ENCODE measurements around the gene PRKCD.

Gene PRKCD

DNA sequence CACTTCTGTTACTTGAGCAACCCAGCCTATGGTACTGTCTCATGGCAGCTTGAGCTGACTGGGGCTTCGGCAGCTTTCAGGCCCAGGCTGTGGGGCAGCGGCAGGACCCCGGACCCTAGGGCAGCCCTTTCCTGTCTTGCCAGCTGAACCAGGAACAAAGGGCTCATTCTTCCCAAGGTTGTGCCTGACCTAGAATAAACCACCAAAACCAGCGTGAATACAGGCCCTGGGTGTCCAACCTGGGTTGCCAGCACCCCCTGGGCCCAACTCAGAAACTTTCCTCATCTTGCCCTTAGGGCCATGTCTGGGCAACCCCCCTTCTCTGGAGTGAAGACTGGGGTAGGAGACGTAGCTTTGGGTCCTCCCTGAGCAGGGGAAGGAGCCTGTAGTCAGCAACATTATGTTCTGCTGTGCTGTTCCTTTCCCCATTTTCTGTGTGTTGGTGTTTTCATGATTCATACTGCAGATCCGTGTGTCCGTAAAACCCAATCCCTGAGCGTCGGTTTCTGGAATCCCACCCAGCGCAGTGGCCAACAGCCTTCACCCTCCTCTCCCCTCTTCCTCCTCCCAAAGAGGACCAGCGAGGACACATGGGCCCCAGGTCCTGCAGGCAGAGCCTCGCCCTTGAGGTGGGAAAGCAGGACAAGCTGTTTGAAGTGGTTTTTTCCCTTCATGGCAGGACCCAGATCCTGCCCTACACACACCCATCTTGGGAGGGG is 61.3 kb downstream of the PRKCD start:
- no peak for TF ChIP-seq CTCF (IDR thresholded peaks at IDR 0.05; ENCODE audit: insufficient read depth, low read length, missing control alignments)
- ChIA-PET CTCF (interaction anchor here (0.9 to 8.1 kb wide), 5 partner anchors 11 to 123 kb away, joined by 3 to 141 read pairs (median 12); no protein-coding TSS in a partner anchor), POLR2A (no interaction called here)
- DNase-seq (ENCODE audit: low read depth, low spot score): no peak
- no peak overlapping the region for H3K4me3 ChIP-seq (ENCODE audit: low read depth, low read length)

DNA sequence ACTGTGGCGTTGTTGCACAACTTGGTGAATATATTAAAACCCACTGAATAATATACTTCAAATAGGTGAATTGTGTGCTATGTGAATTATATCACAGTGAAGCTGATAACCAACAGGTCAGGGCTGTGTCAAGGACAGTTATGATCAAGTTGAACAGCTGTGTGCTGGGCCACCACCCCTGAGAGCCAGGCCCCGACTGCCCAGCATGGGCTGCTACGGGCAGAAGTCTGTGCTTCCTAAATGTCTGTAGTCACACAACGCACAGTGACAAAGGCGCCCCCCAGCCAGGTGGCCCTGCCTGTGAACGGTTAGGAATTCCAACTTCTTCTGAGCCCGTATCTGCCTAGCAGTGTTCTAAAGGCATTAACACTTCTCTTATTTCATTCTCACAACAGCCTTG is 62.0 kb downstream of the PRKCD start:
- no peak for DNase-seq (ENCODE audit: low read depth, low spot score)
- TF ChIP-seq CTCF (IDR thresholded peaks at IDR 0.05; ENCODE audit: insufficient read depth, low read length, missing control alignments): no peak
- H3K4me3 ChIP-seq (ENCODE audit: low read depth, low read length): no peak overlapping the region
- ChIA-PET CTCF (interaction anchor here (0.9 to 8.1 kb wide), 6 partner anchors 11 to 122 kb away, joined by 3 to 141 read pairs (median 8); no protein-coding TSS in a partner anchor), POLR2A (no interaction called here)

DNA sequence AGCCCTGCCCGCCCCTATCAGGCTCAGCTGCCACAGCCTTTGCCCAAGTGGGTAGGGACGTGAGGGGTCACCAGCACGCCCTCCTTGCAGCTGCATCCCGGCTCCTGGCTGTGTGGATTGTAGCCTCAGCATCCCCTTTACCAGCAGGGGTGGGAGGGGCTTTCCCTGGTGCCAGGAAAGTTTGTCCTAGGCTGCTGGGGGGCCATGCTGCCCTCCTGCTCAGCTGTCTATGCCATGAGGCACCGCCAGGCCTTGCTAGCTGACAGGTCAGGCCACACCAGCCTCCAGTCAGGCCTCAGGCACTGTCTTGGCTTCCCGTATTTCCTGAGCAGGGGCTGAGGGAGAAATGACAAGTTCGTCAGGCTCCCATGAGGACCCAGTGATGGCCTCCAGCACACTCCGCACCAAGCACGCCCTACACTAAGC is 62.5 kb downstream of the PRKCD start:
- ChIA-PET POLR2A (no interaction called here), CTCF (interaction anchor here (0.9 to 8.1 kb wide), 6 partner anchors 10 to 121 kb away, joined by 3 to 141 read pairs (median 8); no protein-coding TSS in a partner anchor)
- DNase-seq (ENCODE audit: low read depth, low spot score): no peak
- no peak overlapping the region for H3K4me3 ChIP-seq (ENCODE audit: low read depth, low read length)
- TF ChIP-seq CTCF (IDR thresholded peaks at IDR 0.05; ENCODE audit: insufficient read depth, low read length, missing control alignments): no peak

- H3K4me3 ChIP-seq (ENCODE audit: low read depth, low read length): no peak overlapping the region
- POLR2A ChIA-PET: no interaction called here
- no peak for DNase-seq (ENCODE audit: low read depth, low spot score)
- CTCF ChIA-PET: interaction anchor here (1.2 to 8.1 kb wide), 4 partner anchors 10 to 110 kb away, joined by 3 to 141 read pairs (median 8); no protein-coding TSS in a partner anchor
- no peak for TF ChIP-seq CTCF (IDR thresholded peaks at IDR 0.05; ENCODE audit: insufficient read depth, low read length, missing control alignments)
Measured at GRCh38 chr3:53224026-53224425, 63.0 kb downstream of the PRKCD start.

DNA sequence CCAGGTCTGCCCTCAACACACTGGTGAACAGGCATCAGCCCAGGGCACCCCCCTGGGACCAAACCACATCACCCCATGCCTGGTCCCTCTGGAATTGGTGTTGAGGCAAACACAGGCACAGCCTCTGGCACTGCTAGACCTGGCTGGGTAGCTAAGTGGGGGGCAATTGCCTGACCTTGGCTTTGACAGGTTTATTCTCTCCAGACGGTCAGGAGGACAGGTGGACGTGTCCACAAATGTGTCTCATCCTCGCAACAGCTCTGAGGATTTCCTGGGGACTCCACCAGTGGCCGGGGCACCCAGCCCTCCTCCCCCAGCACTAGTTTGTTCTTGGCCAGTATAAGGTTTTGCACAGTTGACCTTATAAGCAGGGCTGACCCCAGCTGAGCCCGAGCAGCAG is 63.5 kb downstream of the PRKCD start:
- DNase-seq (ENCODE audit: low read depth, low spot score): no peak
- H3K4me3 ChIP-seq (ENCODE audit: low read depth, low read length): no peak overlapping the region
- ChIA-PET POLR2A (no interaction called here), CTCF (interaction anchor here (1.2 to 8.1 kb wide), 4 partner anchors 9 to 110 kb away, joined by 3 to 141 read pairs (median 5); no protein-coding TSS in a partner anchor)
- no peak for TF ChIP-seq CTCF (IDR thresholded peaks at IDR 0.05; ENCODE audit: insufficient read depth, low read length, missing control alignments)

- no peak for DNase-seq (ENCODE audit: low read depth, low spot score)
- no peak overlapping the region for H3K4me3 ChIP-seq (ENCODE audit: low read depth, low read length)
- TF ChIP-seq CTCF (IDR thresholded peaks at IDR 0.05; ENCODE audit: insufficient read depth, low read length, missing control alignments): no peak
- ChIA-PET CTCF (interaction anchor here (0.9 to 1.7 kb wide), 2 partner anchors 10 to 74 kb away, joined by 3 to 5 read pairs; no protein-coding TSS in a partner anchor), POLR2A (no interaction called here)
Measured at GRCh38 chr3:53225181-53225580, 64.2 kb downstream of the PRKCD start.
